GM18868 (cell line): Measurements from ENCODE around the gene TENM4.

Experiments
- ATAC-seq: cut with Tn5 transposase; IDR thresholded peaks from one replicate; pipeline ENCODE4 v1.9.1; 2021; ENCODE audit warnings: mild to moderate bottlenecking, moderate library complexity; ENCODE audit not compliant: unreplicated experiment

Gene TENM4

DNA sequence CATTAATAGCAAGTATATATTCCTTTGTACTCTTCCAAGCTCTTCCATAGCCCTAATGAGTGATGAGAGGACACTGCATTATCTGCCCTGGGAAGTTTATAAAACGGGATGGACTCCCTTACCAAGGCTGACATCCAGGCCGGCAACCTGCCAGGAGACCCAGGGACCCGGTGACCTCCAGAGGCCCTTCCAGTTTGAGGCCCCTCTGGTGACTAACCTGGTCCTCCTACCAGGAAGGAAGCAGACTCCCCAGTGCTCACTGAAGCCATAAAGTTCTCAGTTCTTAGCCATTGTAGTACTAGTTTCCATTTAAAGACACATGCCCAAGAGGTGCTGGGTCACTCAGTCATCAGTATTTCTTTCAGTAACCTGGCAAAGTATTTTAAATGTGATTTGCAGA, 345.4 kb downstream of the TENM4 start:
- no peak for ATAC-seq

DNA sequence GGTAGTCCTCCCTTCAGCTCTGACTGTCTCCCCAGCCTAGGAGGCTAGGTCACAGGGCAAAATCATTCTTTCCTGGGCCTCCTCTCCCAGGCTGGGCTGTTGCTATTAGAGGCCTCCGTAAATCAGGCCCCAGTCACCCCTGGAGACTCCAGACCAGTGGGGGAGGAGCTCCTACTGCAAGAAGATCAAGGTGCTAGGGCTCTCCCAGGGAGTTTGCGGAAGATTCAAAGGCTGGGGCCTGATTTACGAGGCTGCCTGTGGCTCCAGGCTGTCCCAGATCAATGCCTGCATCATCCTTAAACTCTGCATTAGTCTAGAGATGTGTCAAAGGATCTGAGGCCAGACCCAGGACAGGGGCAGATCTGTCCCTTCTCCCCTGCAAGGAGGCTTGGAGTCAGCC, 346.2 kb downstream of the TENM4 start:
- no peak for ATAC-seq

DNA sequence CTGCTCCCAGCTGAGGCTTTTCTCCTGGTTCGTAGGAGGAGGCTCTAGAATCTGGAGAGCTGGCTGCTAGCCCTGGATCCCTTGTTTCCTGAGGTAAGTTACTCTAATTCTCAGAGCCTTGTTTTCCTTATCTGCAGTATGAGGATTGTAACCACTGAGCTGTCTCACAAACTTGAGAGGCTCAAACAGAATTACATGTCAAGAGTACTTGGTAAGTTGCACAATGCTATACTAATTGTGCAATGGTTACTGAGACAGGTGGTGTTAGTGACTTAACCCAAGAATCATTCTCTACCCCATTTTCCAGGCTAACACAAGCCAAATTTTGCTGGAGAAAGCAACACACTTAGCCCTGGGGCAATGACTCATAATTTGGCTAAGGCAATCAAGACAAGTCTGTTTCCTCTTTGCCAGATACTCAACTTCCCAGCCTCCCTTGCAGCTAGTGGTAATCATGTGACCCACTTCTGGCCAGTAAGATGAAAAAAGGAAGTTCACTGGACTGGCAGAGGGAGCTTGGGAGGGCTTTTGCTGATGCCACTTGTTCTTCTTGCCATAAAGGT, 348.0 kb downstream of the TENM4 start:
- ATAC-seq: no peak

DNA sequence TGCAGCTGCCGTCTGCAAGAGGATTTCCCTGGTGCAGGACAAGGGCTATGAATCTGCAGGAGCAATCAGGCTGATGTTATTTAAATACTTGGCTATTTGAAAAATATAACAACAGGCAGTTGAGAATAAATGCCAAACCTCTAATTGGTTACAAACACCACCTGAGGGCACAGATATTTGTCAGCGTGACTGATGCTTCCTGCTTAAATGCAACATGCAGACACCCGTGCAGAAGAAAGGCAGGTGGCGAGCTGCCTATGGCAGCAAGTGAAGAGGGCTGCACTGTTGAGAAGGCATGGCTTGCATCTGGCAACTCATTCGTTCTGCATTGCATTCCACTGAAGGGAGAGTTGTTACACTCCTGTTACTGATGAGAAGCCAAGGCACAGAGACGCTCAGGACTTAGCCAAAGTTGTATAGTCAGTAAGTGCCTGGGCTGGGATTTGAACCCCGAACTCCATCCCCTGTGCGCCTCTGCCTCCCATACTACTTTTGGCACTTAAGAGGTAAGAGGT, 350.6 kb downstream of the TENM4 start:
- ATAC-seq: no peak

DNA sequence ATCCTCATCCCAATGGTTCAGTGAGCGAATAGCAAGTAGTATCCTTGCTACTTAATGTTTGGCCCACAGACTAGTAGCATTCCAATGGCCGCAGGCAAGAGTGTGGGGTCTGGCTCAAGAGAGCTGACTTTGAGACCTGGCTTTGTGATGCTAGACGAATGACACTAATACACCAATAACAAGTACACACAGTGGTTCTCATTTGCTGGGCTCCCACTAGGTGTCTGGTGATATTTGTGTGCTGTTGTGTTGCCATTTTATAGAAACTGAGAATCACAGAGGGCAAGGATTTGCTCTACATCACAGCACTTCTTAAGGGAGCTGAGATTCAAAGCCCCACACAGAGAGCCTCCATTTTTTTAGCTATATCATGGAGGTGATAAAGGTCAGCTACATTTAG, 351.2 kb downstream of the TENM4 start:
- no peak for ATAC-seq

DNA sequence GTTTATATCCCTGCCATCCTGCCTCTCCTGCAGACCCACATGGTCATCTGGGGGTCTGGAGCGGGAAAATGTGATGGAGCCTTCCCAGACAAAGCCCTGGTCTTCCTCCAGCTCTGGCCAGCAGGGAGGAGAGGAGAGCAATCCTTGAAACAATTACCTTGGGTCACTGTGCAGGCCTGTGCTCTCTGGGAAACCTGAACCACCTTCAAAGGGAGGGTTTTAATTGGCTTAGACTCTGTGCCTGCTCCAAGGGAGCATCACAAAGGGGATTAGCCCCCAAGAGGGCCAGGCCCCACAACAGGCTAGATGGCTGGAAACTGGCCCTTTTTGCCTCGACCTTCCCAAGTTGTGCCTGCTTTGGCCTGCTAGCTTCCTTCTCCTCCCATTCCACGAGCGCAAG, 351.9 kb downstream of the TENM4 start:
- ATAC-seq: no peak

DNA sequence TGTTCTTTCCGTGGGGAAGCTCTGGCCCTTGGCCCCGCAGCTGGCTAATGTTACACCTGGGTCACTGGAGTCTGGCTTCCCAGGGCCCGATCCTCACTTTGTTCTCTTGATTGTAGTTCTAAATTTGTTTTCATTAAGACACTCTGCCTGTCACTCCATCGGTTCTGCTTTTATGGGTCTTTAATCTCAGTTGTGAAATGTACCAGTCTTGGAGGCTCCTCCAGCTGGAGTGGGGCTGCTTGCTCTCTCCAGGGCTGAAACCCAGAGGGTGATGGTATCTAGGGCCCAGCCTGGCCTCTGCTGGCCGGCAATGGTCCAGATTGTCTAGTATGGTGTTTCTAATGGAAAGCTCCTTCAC, 352.9 kb downstream of the TENM4 start:
- no peak for ATAC-seq

DNA sequence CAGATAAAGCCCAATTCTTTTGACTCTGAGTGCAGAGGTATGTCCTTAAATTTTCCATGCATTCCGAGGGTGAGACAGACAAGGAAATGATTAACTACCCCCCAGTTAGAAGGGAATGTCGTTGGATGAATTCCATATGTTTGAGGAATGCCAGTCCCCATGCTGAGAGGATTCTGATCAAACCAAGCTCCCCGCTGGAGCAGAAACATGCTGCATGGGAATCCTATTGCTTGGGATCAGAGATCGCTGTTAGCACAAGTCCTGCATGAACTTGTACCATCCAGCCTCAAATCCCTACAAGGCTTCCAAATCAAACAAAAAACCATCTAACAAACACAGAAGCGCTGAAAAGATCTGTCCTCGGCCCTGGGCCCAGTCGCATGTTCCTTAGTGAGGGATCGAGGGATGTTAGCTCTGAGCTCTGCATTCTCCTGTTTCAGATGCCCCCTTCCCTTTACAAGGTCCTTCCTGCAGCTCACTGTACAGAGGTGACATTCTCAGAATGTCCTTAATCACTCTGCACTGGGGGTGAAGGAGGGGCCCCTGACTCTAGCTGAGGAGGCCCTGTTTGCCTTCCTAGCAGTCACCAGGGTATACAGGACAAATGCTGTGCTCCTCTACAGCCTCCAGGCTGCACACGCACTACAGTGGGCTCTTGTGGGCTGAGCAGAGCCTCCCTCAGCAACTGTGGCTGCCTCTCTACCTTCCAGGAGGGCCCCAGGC, 353.4 kb downstream of the TENM4 start:
- no peak for ATAC-seq

DNA sequence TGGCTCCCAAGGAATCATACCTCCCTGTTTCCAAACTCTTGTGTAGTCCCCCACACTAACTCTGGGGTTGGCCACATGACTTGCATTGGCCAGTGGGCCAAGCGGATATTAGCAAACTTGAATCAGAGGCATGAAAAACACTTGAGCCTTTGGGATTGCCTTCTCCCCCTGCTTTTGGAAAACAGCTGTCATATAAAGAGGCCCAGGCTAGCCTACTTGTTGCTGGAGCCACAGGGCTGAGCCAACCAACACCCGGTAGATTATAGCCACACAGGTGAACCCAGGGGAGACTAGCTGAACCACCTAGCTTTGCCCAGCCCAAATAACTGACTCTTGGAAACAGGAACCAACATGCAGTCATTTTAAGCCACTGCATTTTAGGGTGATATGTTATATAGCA, 354.8 kb downstream of the TENM4 start:
- ATAC-seq: no peak

DNA sequence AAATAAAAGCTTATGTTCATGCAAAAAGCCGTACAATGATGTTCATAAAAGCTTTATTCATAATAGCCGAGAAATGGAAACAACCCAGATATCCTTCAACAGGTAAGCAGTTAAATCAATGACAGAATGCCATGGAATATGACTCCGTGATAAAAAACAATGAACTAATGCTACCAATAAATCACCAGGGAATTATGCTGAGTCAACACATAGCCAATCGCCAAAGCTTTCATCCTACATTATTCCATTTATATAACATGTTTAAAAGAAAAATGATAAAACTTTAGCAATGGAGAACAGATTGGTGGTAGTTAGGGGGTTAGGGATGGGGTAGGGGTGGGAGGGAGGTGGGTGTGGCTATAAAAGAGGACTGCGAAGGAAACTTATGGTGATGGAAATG, 356.4 kb downstream of the TENM4 start:
- no peak for ATAC-seq

DNA sequence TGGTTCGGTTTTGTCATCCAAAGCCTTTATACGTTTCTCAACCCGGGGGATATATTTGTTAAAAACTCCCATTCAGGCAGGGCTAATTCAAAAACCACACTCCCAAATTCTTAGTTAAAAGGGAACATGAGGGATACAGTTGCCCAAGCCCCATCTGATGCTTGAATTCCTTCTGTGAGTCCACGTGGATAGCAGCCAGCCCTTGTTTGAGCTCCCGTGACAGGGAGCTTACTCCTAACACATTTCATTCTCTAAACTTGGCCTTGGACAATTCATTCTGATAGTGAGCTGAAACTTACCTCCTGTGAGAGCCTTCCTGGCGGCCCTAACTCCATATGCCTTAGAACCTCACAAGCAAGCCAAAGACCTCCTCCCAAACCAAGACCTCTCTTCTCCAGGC, 357.5 kb downstream of the TENM4 start:
- no peak for ATAC-seq

DNA sequence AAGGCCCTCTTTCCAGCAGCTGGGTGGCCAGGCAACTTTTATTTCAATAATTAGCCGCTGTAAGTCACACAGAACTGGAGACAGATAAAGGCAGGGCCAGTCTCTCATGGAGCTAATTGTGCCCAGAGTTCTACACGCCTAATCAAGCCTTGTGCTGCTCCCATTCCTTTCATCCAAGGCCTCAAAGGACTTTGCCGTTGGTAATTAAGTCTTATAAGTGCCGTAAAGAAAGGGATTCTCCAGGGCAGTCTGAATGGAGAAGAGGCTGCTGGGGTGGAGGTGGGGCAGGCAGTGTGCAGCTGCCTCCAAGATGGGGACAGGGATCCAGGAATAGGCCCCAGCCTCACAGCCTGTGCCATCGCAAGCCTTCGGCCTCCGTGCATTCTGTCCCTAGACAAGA, 357.9 kb downstream of the TENM4 start:
- ATAC-seq: no peak

DNA sequence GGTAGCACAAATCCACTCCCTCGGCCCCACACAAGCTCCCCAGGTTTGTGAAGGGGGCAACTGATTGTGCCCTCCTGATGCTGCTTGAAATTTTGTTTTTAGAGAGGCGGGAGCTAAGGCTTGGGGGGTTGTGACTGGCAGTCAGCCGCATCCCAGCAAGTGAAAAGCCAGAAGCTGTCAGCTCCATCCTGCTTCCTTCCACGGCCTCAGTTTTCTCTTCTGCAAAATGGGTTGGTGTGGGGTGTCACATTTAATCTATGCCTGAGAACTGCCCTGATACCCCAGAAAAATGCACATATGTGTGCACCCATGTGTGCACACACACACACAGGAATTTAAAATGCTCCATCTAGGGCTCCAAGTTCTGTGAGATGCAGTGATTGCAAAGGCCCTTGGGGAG, 358.6 kb downstream of the TENM4 start:
- ATAC-seq: no peak

DNA sequence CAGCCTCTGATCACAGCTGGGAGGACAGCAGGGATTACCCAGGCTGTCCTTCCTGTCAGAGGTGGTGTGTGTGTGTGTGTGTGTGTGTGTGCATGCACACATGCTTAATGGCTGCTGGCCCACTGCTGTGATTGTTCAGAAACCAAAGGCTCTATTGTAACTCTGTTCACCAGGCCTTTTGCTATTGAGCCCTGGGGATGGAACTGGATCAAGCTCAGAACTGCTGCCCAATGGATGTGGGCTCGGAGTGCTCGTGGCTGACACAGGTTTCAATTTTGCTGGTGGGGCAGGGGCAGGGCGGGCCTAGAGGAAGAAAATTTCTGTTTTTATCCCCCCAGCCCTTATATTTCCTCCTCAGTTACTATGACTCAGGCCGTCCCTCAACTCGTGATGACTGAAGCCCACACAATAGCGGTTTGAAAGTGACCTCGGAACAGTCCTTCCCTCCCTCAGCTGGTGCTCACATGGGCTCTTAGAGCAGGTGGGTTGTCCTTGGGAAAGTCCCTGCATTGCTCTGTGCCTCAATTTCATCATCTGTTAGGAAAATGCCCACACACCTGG, 359.3 kb downstream of the TENM4 start:
- no peak for ATAC-seq

DNA sequence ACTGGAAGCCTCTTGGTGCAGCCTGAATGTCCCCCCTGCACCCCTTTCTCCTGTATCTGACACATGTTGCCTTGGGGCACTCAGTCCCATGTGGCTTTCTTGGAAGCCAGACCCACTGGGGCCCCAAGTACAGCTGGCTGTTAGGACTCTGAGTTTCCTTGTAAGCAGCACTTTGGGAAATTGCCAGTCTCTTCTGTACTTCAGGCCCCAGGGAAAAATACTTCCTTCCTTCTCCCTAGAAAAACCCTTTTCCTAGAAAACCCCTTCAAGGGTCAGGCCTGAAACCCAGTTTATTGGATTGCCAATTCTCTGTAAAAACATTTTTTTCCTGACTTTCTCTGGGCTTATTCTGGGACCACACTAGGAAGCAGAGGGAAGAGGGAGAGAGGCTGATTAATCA, 360.3 kb downstream of the TENM4 start:
- no peak for ATAC-seq

DNA sequence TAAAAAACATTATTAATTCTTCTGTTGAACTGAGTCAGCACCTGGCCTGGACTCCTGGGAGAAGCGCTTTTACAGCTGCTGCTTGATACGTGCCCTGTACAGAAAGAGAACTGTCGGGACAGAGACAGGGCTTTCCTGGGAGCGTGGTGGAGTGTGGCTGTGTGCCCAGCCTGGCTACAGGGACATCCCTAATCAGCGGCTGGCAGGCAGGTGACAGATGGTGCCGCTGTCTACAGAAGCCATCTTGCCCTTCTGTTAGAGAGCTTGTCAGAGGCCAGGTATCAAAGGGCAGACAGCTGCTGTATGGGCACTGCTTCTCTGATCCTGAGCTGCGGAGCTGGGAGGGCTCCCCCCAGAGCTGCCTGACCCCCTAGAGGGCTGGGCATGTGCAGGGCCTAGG, 361.8 kb downstream of the TENM4 start:
- ATAC-seq: no peak

DNA sequence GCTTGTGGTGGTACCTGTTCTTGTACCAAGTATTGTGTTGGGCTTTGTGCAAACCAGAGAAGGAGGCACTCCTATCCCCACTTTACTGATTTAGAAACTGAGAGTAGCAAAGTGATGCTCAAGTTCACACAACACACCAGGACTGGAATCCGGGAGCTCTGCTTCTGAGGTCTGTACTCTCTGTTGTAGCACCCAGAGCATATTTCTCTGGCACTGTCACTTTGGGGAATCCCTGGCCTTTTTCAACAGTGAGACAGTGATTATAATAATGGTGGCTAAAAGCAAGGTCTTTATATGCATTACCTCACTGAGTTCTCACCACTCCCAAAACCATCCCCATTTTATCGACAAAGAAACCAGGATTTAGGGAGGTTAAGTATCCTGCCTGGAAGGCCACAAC, 362.4 kb downstream of the TENM4 start:
- ATAC-seq: no peak

DNA sequence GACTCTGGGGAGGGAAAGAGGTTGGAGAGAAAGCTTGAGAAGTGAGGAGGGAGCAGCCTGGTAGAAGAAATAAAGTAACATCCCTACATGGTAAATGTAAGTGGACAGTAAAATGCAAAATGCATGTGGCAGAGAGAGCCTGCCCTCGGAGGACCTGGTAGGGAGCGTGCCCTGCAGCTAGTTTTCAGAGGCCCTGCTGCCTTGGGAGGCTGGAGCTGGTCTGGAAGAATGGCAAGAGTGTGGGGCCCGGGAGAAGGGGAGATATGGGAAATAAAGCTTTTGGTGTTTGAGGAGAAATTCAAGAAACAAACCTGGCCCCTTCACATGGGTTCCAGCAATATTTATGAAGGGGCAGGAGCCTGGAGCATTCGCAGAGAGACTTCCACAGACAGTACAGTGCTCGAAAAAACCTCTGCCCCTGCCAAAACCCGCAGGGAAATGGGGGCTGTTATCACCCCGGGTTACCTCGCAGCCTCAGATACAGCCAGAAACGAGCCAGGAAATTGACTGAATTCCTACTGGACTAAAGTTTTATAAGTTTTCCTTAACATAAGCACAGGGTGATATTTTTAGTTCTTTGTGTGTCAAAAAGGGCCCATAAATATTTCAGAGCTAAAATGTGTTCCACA, 363.0 kb downstream of the TENM4 start:
- no peak for ATAC-seq

DNA sequence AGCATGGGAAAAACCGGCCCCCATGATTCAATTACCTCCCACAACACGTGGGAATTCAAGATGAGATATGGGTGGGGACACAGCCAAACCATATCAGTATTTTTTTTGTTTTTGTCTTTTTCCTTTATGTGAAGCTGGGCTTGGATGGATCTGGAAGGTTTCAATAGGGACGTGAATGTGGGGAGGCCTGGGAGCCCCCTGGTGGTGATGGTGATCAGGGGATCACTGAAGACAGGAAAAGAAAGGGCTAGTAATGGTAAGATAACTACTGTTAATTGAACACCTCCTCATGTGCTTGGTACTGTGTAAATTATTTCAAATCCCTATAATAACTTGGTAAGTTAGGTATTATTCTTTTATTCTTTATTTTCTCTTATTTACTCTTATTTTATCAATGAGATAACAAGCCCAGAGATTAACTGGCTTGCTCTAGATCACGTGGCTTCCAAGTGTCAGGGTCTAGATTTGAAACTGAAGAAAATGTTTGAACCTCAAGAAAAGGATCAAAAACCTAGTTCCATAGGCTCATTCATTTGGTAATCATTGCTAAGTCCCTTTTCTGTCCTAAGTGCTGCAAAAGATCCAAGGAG, 364.2 kb downstream of the TENM4 start:
- no peak for ATAC-seq

DNA sequence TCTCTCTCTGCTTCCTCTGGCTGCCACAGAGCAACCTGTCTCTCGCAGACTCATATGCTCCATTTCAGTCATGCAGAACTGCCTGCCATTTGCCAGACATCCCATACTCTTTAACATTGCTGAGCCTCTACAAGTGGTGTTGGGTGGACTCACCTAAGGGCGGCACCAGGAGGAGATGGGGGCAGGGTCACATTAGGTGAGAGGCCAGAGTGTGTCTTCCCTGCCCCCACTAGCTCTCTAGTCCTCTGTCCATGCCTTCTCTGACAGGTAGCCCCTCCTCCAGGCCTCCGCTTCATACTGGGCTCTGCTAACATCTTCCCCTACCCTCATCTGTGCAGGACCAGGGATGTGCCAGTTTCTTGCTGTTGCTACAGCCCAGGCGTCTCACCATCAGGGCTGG, 366.3 kb downstream of the TENM4 start:
- ATAC-seq: no peak

DNA sequence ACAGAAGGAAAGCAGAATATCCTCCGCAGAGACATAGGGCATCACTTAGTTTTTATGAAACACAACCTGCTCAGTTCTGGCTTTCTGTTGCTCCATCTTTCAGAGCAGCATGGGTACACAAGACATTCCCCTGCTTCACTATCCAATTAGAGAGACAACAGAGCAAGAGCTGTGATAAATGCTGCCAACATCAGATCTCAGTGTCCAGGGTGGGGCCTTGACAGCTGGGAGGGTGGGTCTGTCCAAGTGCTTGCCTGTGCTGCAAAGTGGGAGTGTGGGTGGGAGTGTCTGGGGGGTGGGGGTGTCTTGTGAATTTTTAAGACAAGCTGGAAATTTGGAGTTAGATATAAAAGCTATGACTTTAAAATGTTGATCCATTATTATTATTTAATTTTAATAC, 369.6 kb downstream of the TENM4 start:
- ATAC-seq: no peak

DNA sequence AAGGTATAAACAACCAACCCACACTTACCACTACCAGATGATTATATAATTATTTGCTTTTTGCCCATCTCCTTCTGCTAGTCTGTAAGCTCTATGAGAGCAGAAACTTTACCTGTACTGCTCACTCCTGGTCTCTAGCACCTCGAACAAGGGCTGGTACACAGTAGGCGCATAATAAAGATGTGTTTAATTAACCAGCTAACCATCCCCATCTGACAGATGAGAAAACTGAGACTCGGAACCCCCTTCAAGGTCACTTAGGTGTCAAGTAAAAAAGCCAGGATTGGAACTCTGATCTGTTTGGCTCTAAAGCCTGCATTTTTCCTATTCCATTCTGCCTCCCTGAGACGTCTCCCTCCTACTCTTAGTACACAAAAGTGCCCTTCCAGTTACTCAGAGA, 370.3 kb downstream of the TENM4 start:
- no peak for ATAC-seq
